Measurements from ENCODE around the gene PDE4DIP.
"Not testable (repeated sequence)": the region's sequence is repeated elsewhere in the genome, so short reads cannot be mapped to it uniquely, and the experiment has no call there.

DNA sequence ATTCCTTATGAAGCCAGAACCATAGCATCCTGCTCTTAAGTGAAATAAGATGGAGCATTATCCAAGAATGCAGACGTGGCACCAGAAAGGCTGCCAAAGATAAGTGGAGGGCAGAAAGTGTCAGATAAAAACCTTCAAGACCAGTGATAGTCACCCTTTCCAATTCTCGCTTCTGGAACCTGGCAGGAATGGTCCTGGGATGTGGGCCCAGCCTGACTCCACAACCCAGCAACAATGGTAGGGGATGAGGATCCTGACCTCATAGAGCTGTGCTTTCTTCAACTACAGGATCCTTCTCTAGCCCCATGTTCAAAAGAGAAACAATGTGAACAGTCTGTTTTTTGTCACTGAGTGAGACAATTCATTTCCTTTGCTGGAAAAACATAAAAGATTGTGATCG is 145.2 kb downstream of the PDE4DIP start:
- TF ChIP-seq, protein P1, sequence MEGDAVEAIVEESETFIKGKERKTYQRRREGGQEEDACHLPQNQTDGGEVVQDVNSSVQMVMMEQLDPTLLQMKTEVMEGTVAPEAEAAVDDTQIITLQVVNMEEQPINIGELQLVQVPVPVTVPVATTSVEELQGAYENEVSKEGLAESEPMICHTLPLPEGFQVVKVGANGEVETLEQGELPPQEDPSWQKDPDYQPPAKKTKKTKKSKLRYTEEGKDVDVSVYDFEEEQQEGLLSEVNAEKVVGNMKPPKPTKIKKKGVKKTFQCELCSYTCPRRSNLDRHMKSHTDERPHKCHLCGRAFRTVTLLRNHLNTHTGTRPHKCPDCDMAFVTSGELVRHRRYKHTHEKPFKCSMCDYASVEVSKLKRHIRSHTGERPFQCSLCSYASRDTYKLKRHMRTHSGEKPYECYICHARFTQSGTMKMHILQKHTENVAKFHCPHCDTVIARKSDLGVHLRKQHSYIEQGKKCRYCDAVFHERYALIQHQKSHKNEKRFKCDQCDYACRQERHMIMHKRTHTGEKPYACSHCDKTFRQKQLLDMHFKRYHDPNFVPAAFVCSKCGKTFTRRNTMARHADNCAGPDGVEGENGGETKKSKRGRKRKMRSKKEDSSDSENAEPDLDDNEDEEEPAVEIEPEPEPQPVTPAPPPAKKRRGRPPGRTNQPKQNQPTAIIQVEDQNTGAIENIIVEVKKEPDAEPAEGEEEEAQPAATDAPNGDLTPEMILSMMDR (conservative IDR thresholded peaks at IDR 0.05; ENCODE audit: low read length), result not testable (repeated sequence)
- not testable (repeated sequence) for TF ChIP-seq EZH2phosphoT487 (IDR thresholded peaks at IDR 0.05; ENCODE audit: borderline replicate concordance, low read depth, low read length)
